Upper lobe of left lung (tissue), 4 donors: ENCODE measurements around the gene MAGEF1.

ENCODE experiments used
- EP300 ChIP-seq, 4 donors: sonication (generic); formaldehyde crosslinking; IDR thresholded peaks; one replicate each; pipeline ENCODE4 v1.5.1; 2017; ENCODE audit warnings: antibody characterized with exemption in 4 of 4, control low read depth in 2 of 4
- POLR2A ChIP-seq, 4 donors: fragments of 450-650 bp; IDR thresholded peaks; one replicate each; pipeline ENCODE4 v1.5.1; 2016 to 2017; ENCODE audit warnings: antibody characterized with exemption in 4 of 4, mild to moderate bottlenecking in 2 of 4
- POLR2AphosphoS5 ChIP-seq, 2 donors: sonication (generic); formaldehyde crosslinking; IDR thresholded peaks; one replicate each; pipeline ENCODE4 v1.5.1; 2017; ENCODE audit warnings: antibody characterized with exemption in 2 of 2

- TF ChIP-seq POLR2A (IDR thresholded peaks at IDR 0.05) (no peak), EP300 (IDR thresholded peaks at IDR 0.05) (no peak), POLR2AphosphoS5 (IDR thresholded peaks at IDR 0.05) (no peak)
Observed at GRCh38 chr3:184682671-184683070, 29.2 kb downstream of the MAGEF1 start.
